Vagina (tissue), 2 donors: ENCODE measurements around the gene PTBP1. TPM values are rescaled to one million over a fixed set of nuclear protein-coding genes. Genes with fewer than 3 reads are reported as not detected.

ENCODE experiments used
- DNase-seq, 2 donors: peaks; one replicate each; pipeline ENCODE4 v3.0.0-alpha.2; 2017; ENCODE audit errors: extremely low spot score in 2 of 2
- H3K27ac ChIP-seq: fragments of 200-600 bp; sonication (generic); one replicate; pipeline ENCODE4 v1.5.1; 2019
- H3K27me3 ChIP-seq: fragments of 200-600 bp; sonication (generic); one replicate; pipeline ENCODE4 v1.5.1; 2019
- H3K36me3 ChIP-seq, 2 donors: fragments of 200-600 bp; sonication (generic); one replicate each; pipeline ENCODE4 v1.5.1; 2017 to 2019
- H3K4me1 ChIP-seq: fragments of 200-600 bp; sonication (generic); one replicate; pipeline ENCODE4 v1.5.1; 2019
- H3K4me3 ChIP-seq, 2 donors: fragments of 200-600 bp; sonication (generic); 1 replicate in 1 of 2; 2 replicates in 1 of 2; pipeline ENCODE4 v1.5.1; 2016 to 2019
- H3K9me3 ChIP-seq: fragments of 200-600 bp; sonication (generic); one replicate; pipeline ENCODE4 v1.5.1; 2019
- POLR2A ChIP-seq, 2 donors: fragments of 450-650 bp; IDR thresholded peaks; one replicate each; pipeline ENCODE4 v1.6.1; 2017; ENCODE audit warnings: antibody characterized with exemption in 2 of 2, mild to moderate bottlenecking in 2 of 2, moderate library complexity in 2 of 2
- POLR2AphosphoS5 ChIP-seq, 2 donors: sonication (generic); formaldehyde crosslinking; IDR thresholded peaks; one replicate each; pipeline ENCODE4 v1.9.0; 2017; ENCODE audit warnings: antibody characterized with exemption in 2 of 2, mild to moderate bottlenecking in 2 of 2, low read depth in 1 of 2; ENCODE audit not compliant: insufficient read depth in 1 of 2
- intact Hi-C: fragments of 100-400 bp; cut with DNase I; formaldehyde crosslinking; loops from one replicate; pipeline ENCODE4 v1.15.1; 2023
- total RNA-seq: library from RNA; depleted of rRNA; stranded (reverse); fragments of >200 nt; gene quantifications from one replicate; pipeline ENCODE4 v1.2.3, GENCODE V29; 2016
- TF ChIP-seq, protein P1 (sequence below), 3 experiments: fragments of 450-650 bp in 2 of 3; fragments of 200-600 bp in 1 of 3; sonication (generic) in 1 of 3; IDR thresholded peaks; one replicate each; pipeline ENCODE4 v1.5.1; 2017 to 2019; ENCODE audit warnings: antibody characterized with exemption in 3 of 3, mild to moderate bottlenecking in 2 of 3, moderate library complexity in 2 of 3

Gene PTBP1
- total RNA-seq, 1 donor from 2014 or later: 230 TPM

DNA sequence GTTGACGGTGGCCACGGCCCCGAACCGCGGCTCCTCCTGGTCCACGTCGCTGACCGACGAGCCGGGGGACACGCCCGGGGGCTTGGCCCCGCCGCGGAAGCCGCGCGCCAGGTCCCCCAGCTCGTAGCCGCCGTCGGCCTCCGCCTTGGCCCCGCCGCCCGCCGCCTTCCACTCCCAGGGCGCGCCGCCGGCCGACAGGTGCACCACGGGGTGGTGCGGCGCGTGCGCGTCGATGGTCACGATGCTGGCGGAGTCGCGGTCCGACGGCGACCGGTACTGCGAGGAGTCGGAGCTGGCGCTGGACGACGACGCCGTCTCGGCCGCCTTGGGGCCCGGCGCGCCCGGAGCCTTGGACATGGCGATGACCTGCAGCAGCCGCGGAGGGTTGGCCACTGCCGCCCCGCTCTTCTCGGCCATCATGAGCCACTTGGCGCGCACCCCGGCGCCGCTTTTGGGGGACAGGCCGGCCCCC, 15.5 kb downstream of the PTBP1 start:
- H3K27me3 ChIP-seq: no peaks in the 10 kb centered on the region
- DNase-seq: no peak
- TF ChIP-seq POLR2AphosphoS5 (IDR thresholded peaks at IDR 0.05; ENCODE audit: insufficient read depth in 1 of 2, low read depth in 1 of 2) (no peak), POLR2A (IDR thresholded peaks at IDR 0.05) (no peak)
- TF ChIP-seq, protein P1, sequence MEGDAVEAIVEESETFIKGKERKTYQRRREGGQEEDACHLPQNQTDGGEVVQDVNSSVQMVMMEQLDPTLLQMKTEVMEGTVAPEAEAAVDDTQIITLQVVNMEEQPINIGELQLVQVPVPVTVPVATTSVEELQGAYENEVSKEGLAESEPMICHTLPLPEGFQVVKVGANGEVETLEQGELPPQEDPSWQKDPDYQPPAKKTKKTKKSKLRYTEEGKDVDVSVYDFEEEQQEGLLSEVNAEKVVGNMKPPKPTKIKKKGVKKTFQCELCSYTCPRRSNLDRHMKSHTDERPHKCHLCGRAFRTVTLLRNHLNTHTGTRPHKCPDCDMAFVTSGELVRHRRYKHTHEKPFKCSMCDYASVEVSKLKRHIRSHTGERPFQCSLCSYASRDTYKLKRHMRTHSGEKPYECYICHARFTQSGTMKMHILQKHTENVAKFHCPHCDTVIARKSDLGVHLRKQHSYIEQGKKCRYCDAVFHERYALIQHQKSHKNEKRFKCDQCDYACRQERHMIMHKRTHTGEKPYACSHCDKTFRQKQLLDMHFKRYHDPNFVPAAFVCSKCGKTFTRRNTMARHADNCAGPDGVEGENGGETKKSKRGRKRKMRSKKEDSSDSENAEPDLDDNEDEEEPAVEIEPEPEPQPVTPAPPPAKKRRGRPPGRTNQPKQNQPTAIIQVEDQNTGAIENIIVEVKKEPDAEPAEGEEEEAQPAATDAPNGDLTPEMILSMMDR (IDR thresholded peaks at IDR 0.05): no peak
- no peaks in the 10 kb centered on the region for H3K4me1 ChIP-seq
- peaks cover 0 to 44% of the 10 kb centered on the region in 2 donors for H3K36me3 ChIP-seq
- H3K9me3 ChIP-seq: no peaks in the 10 kb centered on the region
- no peak overlapping the region for H3K4me3 ChIP-seq
- no peak overlapping the region for H3K27ac ChIP-seq
- intact Hi-C loops: no loop called here

DNA sequence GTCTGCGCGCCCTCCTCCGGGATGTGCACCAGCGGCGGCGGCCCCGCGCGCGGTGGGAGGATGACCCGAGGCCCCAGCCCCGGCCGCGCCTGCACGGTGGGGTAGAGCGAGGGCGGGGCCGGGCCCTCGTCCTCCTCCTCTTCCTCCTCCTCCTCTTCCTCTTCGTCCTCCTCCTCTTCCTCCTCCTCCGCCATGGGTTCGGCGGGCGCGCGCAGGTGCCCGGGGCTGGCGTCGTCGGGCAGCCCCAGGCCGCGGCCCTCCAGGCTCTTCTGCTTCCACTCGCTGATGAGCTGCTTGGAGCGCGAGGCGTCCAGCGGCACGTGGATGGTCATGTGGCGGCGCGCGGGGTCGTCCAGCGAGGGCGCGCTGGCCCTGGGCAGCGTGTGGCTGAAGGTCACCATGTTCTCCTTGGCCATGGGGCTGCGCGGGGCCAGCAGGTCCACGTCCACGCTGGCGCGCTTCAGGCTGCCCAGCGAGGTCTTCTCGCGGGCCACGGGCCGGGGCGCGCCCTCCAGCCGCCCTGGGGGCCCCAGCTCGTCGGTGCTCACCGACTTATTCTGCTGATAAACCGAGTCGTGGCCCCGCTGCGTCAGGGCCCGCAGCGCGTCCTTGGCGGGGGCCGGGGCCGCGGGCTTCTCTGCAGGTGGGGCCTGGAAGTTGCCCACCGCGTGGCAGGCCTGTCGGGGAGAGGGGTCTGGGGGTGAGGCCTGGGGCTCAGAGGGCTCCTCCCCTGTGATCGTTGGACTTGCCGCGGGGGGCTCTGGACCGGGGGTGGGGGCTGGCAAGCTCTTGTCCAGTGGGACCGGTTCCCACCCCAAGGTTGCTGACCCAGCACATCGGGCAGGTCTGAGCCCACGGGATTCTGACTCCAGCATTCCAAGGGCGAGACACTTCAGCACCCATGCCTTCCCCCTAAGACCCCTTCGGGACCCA, 16.2 kb downstream of the PTBP1 start:
- Histone ChIP-seq H3K4me1 (no peaks in the 10 kb centered on the region), H3K4me3 (no peak overlapping the region), H3K36me3 (peaks cover 0 to 37% of the 10 kb centered on the region in 2 donors), H3K27me3 (no peaks in the 10 kb centered on the region), H3K9me3 (no peaks in the 10 kb centered on the region), H3K27ac (no peak overlapping the region)
- TF ChIP-seq, protein P1 (IDR thresholded peaks at IDR 0.05): no peak
- TF ChIP-seq POLR2AphosphoS5 (IDR thresholded peaks at IDR 0.05; ENCODE audit: insufficient read depth in 1 of 2, low read depth in 1 of 2) (no peak), POLR2A (IDR thresholded peaks at IDR 0.05) (no peak)
- intact Hi-C loops: no loop called here
- DNase-seq: no peak

DNA sequence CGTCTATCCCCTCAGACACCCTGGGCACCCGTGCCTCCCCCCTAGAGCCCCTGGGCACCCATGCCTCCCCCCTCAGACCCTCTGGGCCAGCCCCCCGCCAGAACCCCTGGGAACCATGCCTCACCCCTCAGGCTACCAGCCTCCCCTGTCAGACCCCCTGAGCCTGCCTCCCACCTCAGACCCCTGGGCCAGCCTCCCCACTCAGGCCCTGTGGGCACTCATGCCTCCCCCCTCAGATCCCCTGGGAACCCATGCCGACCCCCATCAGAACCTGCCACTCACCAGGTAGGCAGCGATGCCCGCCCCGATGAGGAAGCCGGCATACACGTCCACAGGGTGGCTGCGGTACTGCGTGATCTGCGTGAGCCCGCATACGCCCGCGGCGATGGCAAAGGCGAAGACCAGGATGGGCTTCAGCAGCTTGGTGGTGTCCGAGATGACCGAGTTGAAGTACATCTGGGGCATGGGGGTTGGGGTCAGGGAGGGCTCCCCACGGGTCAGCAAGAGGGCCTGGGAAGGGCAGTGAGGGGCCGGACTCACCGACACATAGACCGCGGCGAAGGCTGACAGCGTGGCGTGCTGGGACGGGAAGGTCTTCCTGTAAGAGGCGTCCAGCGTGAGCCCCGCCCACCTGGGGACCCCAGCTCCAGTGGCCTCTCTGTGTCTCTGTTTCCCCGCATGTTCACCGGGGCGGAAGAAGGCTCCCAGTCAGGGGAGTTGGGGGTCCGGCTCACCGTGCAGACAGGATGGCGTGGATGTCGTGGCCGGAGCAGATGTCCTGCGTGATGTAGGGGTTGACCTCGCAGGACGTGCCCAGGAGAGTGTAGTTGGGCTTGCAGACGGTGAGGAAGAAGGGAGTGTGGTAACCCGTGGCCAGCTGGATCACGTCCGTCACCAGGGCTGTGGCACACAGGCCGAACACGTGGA, 17.2 kb downstream of the PTBP1 start:
- peaks cover 0 to 28% of the 10 kb centered on the region in 2 donors for H3K36me3 ChIP-seq
- H3K27me3 ChIP-seq: no peaks in the 10 kb centered on the region
- no peak for TF ChIP-seq POLR2A (IDR thresholded peaks at IDR 0.05)
- no peak for TF ChIP-seq POLR2AphosphoS5 (IDR thresholded peaks at IDR 0.05; ENCODE audit: insufficient read depth in 1 of 2, low read depth in 1 of 2)
- TF ChIP-seq, protein P1 (IDR thresholded peaks at IDR 0.05): no peak
- no peak overlapping the region for H3K4me3 ChIP-seq
- no peaks in the 10 kb centered on the region for H3K9me3 ChIP-seq
- DNase-seq: no peak
- no peak overlapping the region for H3K27ac ChIP-seq
- intact Hi-C loops: no loop called here
- H3K4me1 ChIP-seq: no peaks in the 10 kb centered on the region

DNA sequence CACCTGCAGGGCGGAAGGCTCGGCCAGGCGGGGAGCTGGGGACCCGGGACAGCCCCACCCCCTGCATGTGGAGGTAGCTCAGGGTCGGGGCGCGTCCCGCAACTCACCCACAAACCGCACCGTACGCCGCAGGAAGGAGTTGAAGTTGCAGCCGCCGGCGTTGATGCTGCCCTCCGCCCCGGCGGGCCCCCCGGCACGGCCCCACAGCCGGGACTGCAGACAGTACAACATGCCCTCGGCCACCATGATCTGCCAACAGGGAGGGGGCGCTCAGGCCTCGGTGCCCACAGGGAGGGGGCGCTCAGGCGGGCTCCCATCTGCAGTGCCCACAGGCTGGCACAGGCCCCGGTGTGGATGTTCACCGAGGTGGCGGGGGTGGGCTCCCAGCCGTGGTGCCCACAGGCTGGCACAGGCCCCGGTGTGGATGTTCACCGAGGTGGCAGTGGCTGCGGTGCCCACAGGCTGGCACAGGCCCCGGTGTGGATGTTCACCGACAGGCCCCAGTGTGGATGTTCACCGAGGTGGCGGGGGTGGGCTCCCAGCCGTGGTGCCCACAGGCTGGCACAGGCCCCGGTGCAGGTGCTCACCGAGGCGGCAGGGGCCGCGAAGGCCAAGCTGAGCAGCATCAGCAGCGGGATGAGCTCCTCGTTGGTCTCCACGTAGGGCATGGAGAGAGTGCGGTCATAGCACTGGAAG, 18.0 kb downstream of the PTBP1 start:
- Histone ChIP-seq H3K9me3 (no peaks in the 10 kb centered on the region), H3K4me1 (no peaks in the 10 kb centered on the region), H3K27ac (no peak overlapping the region), H3K4me3 (no peak overlapping the region), H3K27me3 (no peaks in the 10 kb centered on the region), H3K36me3 (peaks cover 0 to 20% of the 10 kb centered on the region in 2 donors)
- no peak for TF ChIP-seq POLR2AphosphoS5 (IDR thresholded peaks at IDR 0.05; ENCODE audit: insufficient read depth in 1 of 2, low read depth in 1 of 2)
- TF ChIP-seq, protein P1 (IDR thresholded peaks at IDR 0.05): no peak
- no peak for TF ChIP-seq POLR2A (IDR thresholded peaks at IDR 0.05)
- DNase-seq: no peak
- intact Hi-C loops: no loop called here
